A549 treated with AZD2906 at 1 μM for 4 hours (cell line): ENCODE results near the gene SECTM1. TPM values are rescaled to one million over a fixed set of nuclear protein-coding genes. Genes with fewer than 3 reads are reported as not detected.

Source experiments
- total RNA-seq: library from RNA; stranded (reverse); fragments of 200-300 nt; extraction: Qiagen RNA extraction; gene quantifications from 5 replicates; pipeline ENCODE4 v1.2.3, GENCODE V29; 2022

Gene SECTM1
- total RNA-seq, result 1.4 to 2.6 TPM (median 2.1 TPM) in 5 replicates

DNA sequence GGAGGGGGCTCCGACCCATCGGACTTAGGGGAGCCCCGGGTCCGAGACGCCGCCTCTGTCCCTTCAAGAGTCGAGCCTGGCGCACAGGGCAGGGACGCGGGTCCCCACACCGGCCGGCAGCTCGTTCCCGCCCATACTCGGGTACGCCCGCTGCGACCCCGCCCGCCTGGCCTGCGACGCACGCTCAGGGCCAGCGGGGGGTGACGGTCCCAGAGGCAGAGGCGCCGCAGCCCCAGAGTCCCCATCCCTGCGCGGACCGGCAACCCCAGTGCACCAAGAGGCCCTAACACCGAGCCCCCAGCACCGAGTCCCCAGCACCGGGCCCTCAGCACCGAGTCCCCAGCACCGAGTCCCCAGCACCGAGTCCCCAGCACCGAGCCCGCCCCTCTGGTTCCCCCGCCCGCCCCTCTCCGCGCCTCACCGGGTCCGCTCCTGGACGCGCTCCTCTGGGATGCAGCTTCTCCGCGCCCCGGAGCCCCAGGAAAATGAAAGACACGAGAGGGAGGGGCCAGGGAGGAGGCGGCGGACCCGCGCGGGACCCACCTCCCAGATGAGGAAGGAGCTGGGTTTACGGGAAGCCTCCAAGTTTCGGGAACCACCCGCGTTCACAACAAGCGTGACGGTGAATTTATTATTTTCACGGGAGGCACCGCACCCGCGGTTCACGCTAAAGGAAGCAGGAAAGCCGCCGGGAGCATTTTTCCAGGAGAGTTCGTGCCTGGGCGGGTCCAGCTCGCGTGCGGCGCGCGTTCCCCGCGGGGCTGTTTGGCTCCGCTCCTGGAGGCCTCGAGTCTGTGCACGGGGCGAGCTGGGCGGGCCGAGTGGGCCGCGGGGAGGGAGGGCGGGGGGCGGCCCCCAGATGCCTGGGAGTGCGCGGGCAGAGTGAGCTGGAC is at the start of gene SECTM1:
Gene SECTM1, minus strand, starts transcription at position 488 of the 893 bp plus-strand sequence. CDS start 6,526 bp downstream, outside the sequence.

DNA sequence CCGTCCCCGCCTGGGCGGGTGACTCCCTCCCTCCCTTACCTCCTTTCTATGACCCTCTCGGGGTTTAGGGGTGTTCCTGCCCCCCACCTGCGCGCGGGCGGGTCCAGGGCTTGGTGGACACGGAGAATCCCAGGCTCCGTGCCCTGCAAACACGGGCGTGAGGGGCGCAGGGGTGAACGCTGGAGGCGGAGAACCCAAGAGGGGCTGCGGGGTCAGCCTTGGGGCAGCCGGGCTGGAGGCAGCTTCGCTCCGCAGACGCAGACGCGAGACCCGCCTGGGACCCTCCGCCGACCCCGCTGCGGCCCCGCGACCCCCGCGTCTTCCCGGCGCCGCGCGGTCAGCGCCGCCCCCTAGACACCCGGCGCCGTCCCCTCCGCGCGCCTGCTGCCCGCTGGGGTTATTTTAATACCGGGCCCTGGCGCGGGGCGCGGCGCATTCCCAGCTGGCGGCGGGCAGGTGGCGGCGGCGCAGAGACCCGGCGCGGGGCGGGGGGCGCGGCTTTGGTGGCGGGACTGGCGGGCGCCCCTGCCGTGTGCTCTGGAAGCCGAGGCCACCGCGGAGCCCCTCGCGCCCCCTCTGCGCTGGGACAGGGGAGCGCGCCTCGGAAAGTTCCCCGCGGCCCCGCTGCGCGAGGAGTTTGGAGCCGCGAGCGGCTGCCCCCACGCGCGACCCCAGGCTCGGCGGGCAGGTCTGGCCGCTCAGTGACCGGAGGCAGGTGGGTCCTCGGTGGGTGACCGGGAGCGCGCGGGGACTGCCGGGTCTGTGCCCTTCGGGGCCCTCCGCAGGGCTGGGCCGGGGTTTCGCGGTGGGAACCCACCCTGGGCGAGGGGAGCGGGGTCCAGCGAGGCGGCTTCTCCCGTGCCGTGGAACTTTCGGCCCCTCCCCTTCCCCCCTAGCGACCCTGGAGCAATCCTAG is 38.0 kb upstream of the SECTM1 start, which contains the start of gene UTS2R:
Gene UTS2R, plus strand, starts transcription at position 433 of the 916 bp plus-strand sequence. CDS start 2,560 bp downstream, outside the sequence.

DNA sequence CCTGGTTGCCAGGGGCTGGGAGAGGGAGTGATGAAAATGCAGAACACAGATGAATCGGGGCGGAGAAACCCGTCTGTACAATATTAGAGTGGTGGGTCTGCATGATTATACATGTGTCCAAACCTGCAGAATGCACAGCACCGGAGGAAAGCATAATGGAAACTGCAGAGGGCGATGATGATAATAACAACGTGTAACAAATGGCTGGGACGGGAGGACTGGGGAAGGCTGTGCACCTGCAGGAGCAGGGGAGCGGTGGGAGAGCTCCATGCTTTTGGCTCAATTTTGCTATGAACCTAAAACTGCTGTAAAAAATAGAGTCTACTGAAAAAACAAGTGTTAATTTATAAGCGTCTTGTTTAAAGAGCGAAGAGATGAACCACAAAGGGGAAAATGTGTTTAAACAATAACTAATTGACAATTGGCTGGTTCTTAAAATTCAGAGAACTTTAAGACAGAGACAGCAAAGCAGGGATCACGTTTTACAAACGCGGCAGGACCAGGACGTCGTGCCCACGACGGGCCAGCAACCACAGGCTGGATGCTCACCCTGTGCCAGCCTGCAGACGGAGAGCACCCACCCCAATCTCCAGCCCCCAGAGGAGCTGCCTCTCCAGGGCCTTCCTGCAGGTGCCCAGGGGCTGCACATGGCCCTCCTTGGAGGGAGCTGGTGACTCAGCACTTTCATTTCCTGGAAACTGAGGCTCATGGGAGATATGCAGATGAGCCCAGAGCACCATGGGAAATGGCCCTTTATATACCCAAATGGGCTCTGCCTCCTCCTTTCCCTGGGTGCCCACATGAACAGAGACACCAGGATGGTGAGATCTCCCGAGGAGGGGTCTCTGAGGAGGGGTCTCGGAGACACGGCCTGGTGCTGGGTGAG is 25.1 kb upstream of the SECTM1 start, which contains the start of gene TEX19:
Gene TEX19, plus strand, starts transcription at position 783 of the 886 bp plus-strand sequence. CDS start 2,904 bp downstream, outside the sequence.

DNA sequence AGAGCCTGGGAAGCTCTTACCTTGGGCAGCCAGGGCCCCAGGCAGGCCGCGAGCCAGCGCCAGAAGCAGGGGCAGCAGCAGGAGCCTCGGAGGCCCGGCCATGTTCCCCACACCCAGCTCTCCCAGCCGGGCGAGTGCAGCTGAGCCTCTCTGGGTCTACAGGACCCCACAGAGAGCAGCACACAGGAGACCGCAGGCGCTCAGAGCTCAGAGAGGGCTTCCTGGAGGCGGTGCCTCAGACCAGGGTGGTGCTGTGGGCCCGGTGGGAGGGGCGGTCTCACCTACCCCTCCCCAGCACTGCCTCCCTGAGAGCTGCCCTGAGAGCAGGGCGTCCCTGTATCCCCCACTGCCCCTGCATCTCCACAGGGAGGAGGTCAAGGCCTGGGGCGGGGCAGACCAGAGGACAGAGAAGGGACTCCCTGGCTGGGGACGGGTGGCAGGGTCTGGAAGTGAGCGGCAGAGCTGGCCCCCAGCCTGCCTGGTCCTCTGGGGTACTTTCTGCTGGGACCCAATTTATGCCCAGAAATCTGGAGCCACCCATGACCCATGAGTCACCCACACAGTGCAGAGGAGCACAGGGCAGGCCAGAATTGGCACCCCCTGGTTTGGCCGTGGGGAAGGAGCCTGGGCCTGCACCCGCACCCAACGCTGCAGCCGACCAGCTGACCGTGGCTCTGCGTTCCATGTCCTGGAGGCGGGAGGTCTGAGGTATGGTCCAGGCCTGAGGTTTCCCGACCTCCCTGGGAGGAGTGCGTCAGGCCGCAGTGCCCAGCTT is 16.0 kb downstream of the SECTM1 start, which contains the start of gene CD7:
Gene CD7, minus strand, starts transcription at position 215 of the 775 bp plus-strand sequence. Its CDS starts 113 bp downstream, at position 102.

DNA sequence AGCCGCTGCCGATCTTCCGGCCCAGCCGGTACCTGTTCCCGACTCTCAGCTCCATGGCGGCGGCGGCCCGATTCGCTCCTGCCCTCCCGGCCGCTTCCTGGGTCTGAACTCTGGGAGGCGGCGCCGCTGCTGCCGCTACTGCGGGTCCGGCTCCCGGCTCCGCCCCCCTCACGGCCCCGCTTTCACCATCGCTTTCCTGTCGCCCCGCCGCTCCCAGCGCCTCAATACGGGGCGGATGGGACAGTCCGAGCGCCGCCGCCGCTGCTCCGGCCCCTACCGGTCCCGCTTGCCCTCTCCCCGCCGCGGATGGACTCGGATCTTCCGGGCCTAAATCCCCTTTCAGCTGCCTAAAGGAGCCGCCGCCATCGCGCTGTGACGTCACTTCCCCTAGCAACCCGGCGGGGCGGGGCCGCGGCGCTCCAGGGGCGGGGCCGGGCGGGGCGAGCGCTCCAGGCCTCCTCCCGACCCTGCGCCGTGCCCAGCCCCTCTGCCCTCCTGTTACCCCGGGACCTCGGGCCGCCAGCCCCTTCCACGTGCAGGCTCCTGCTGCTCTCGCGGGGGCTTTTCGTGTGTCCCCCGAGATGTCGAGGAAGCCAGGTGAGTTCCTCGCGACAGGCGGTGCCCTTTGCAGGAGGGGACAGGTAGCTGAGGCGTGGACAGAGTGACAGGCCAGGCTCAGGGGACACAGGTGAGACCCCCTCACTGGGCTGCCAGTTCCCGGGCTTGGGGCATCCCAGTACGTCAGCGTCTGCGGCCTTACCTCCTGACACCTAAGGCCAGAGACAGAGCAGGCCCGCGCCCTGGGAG is 60.0 kb downstream of the SECTM1 start, which contains the start of gene CSNK1D:
Gene CSNK1D, minus strand, starts transcription at position 374 of the 807 bp plus-strand sequence. Its CDS starts 319 bp downstream, at position 55.

Other genes starting within 250 kb of the SECTM1 start
- 112 to 154 TPM (median 145 TPM) in 5 replicates for gene FASN, start 235.5 kb downstream of the SECTM1 start, total RNA-seq
- gene CCDC57, start 120.9 kb downstream of the SECTM1 start, total RNA-seq, result 15.5 to 29.5 TPM (median 28.3 TPM) in 5 replicates
- gene SLC16A3, start 104.7 kb downstream of the SECTM1 start, total RNA-seq, result 134 to 178 TPM (median 170 TPM) in 5 replicates
- 205 to 236 TPM (median 234 TPM) in 5 replicates for gene CSNK1D, start 60.1 kb downstream of the SECTM1 start, total RNA-seq
- gene CD7, start 16.2 kb downstream of the SECTM1 start, total RNA-seq, result 0.16 to 0.24 TPM (median 0.19 TPM) in 4 of 5 replicates, not detected in the other
- gene TEX19, start 25.5 kb upstream of the SECTM1 start, total RNA-seq, result 0.29 to 0.49 TPM (median 0.37 TPM) in 5 replicates
- gene UTS2R, start 38.0 kb upstream of the SECTM1 start, total RNA-seq, result not detected in 5 replicates
- 11.2 to 14.8 TPM (median 13.6 TPM) in 5 replicates for gene HEXD, start 84.6 kb upstream of the SECTM1 start, total RNA-seq
- 20.2 to 26.1 TPM (median 24.0 TPM) in 5 replicates for gene OGFOD3, start 84.8 kb upstream of the SECTM1 start, total RNA-seq
- gene CYBC1, start 117.0 kb upstream of the SECTM1 start, total RNA-seq, result 51.0 to 60.8 TPM (median 55.2 TPM) in 5 replicates
- 47.9 to 55.8 TPM (median 52.9 TPM) in 5 replicates for gene NARF, start 125.0 kb upstream of the SECTM1 start, total RNA-seq
- 47.8 to 55.7 TPM (median 52.0 TPM) in 5 replicates for gene FOXK2, start 186.0 kb upstream of the SECTM1 start, total RNA-seq